CD4-positive, alpha-beta memory T cell (primary cell): Measurements from ENCODE around the gene RPS4Y1. TPM values are rescaled to one million over a fixed set of nuclear protein-coding genes. Genes with fewer than 3 reads are reported as not detected.
A peak's percentile ranks its signal among the peaks of the same experiment; 100 is the strongest.
"Not testable (repeated sequence)": the region's sequence is repeated elsewhere in the genome, so short reads cannot be mapped to it uniquely, and the experiment has no call there.

Experiments
- CTCF ChIA-PET: fragments of 350-600 bp; sonication (Branson Sonifier 250); formaldehyde crosslinking; loops from one replicate; lab custom pipeline; 2021; ENCODE audit warnings: inconsistent platforms; ENCODE audit not compliant: partially characterized antibody; lab: Charles Lee
- POLR2A ChIA-PET: fragments of 350-600 bp; sonication (Branson Sonifier 250); formaldehyde crosslinking; loops from one replicate; lab custom pipeline; 2021; ENCODE audit not compliant: partially characterized antibody; lab: Charles Lee
- DNase-seq, 5 donors: peaks; one replicate each; pipeline versions ENCODE4 v3.0.0 to v3.0.0-alpha.2; 2020 to 2022; ENCODE audit warnings: mixed read lengths in 1 of 5
- H3K27ac ChIP-seq: one replicate; pipeline ENCODE4 v1.7.0; 2013; ENCODE audit warnings: low read depth, low read length
- H3K27me3 ChIP-seq: 2 replicates; pipeline ENCODE4 v1.7.0; 2013; ENCODE audit warnings: mild to moderate bottlenecking, low read length, moderate library complexity; ENCODE audit not compliant: insufficient read depth
- H3K36me3 ChIP-seq: 2 replicates; pipeline ENCODE4 v1.7.0; 2013; ENCODE audit warnings: mild to moderate bottlenecking, low read length, moderate library complexity; ENCODE audit not compliant: insufficient read depth
- H3K4me1 ChIP-seq: 2 replicates; pipeline ENCODE4 v1.7.0; 2013; ENCODE audit warnings: mild to moderate bottlenecking, low read length, moderate library complexity; ENCODE audit not compliant: insufficient read depth
- H3K4me3 ChIP-seq, 2 donors: one replicate each; pipeline ENCODE4 v1.7.0; 2013; ENCODE audit warnings: low read length in 2 of 2, mild to moderate bottlenecking in 1 of 2
- H3K9me3 ChIP-seq, 2 donors: one replicate each; pipeline ENCODE4 v1.7.0; 2013; ENCODE audit warnings: low read length in 2 of 2, control low read depth in 1 of 2; ENCODE audit not compliant: control insufficient read depth in 1 of 2
- H3K27ac Mint-ChIP-seq, 7 donors: one replicate each; pipeline ENCODE4 v1.8.0; 2020 to 2021; ENCODE audit warnings: mixed read lengths in 7 of 7, mild to moderate bottlenecking in 6 of 7, inconsistent platforms in 3 of 7, moderate library complexity in 3 of 7
- H3K27me3 Mint-ChIP-seq, 2 donors: one replicate each; pipeline ENCODE4 v1.8.0; 2020 to 2021; ENCODE audit warnings: mixed read lengths in 2 of 2
- H3K36me3 Mint-ChIP-seq, 2 donors: one replicate each; pipeline ENCODE4 v1.8.0; 2020 to 2021; ENCODE audit warnings: mixed read lengths in 2 of 2, inconsistent platforms in 1 of 2, mild to moderate bottlenecking in 1 of 2
- H3K4me1 Mint-ChIP-seq, 4 donors: one replicate each; pipeline ENCODE4 v1.8.0; 2020 to 2021; ENCODE audit warnings: mixed read lengths in 4 of 4, mild to moderate bottlenecking in 1 of 4
- H3K4me3 Mint-ChIP-seq, 8 donors: one replicate each; pipeline ENCODE4 v1.8.0; 2020 to 2021; ENCODE audit warnings: mixed read lengths in 8 of 8, mild to moderate bottlenecking in 7 of 8, moderate library complexity in 6 of 8, inconsistent platforms in 3 of 8
- H3K9me3 Mint-ChIP-seq, 8 donors: one replicate each; pipeline ENCODE4 v1.8.0; 2020 to 2021; ENCODE audit warnings: mixed read lengths in 8 of 8, mild to moderate bottlenecking in 5 of 8, inconsistent platforms in 3 of 8, moderate library complexity in 1 of 8
- intact Hi-C: fragments of 100-400 bp; cut with micrococcal nuclease; formaldehyde crosslinking; loops from one replicate; pipeline ENCODE4 v1.15.1; 2023
- polyA plus RNA-seq, 2 donors: library from polyadenylated mRNA; unstranded; fragments of 300-500 nt; fragmentation: Illumina TruSeq; gene quantifications; one replicate each; pipeline ENCODE4 v1.2.3, GENCODE V29; 2021
- total RNA-seq, 2 experiments: library from RNA; stranded (reverse); gene quantifications; one replicate each; pipeline ENCODE4 v1.2.3, GENCODE V29; 2021

RPS4Y1 gene
- total and polyA plus RNA-seq, 4 experiments from 2014 or later: 400 to 426 TPM; not detected in 2

- H3K4me1 Mint-ChIP-seq, H3K9me3 ChIP-seq, DNase-seq, H3K9me3 Mint-ChIP-seq, H3K36me3 ChIP-seq, H3K27ac ChIP-seq, H3K4me3 ChIP-seq, intact Hi-C loops, POLR2A ChIA-PET, CTCF ChIA-PET, H3K27me3 Mint-ChIP-seq, H3K4me1 ChIP-seq, H3K27ac Mint-ChIP-seq, H3K4me3 Mint-ChIP-seq, H3K27me3 ChIP-seq: not testable (repeated sequence)
- H3K36me3 Mint-ChIP-seq: peaks cover 0 to 24% of the 10 kb centered on the region in 2 donors
Measured at GRCh38 chrY:2872234-2872633, 30.8 kb downstream of the RPS4Y1 start.

- intact Hi-C loops: no loop called here
- ChIA-PET POLR2A (no interaction called here), CTCF (no interaction called here)
- Mint-ChIP-seq H3K27ac (no peak overlapping the region), H3K4me1 (no peaks in the 10 kb centered on the region), H3K36me3 (peaks cover 0 to 8% of the 10 kb centered on the region in 2 donors), H3K27me3 (no peaks in the 10 kb centered on the region), H3K9me3 (no peaks in the 10 kb centered on the region), H3K4me3 (no peak overlapping the region)
- no peaks in the 10 kb centered on the region for H3K9me3 ChIP-seq
- no peak overlapping the region for H3K4me3 ChIP-seq
- H3K36me3 ChIP-seq: no peaks in the 10 kb centered on the region
- no peak for DNase-seq
- H3K27ac ChIP-seq: no peak overlapping the region
- H3K27me3 ChIP-seq: no peaks in the 10 kb centered on the region
- H3K4me1 ChIP-seq: no peaks in the 10 kb centered on the region
Measured at GRCh38 chrY:2874211-2874610, 32.8 kb downstream of the RPS4Y1 start.

DNA sequence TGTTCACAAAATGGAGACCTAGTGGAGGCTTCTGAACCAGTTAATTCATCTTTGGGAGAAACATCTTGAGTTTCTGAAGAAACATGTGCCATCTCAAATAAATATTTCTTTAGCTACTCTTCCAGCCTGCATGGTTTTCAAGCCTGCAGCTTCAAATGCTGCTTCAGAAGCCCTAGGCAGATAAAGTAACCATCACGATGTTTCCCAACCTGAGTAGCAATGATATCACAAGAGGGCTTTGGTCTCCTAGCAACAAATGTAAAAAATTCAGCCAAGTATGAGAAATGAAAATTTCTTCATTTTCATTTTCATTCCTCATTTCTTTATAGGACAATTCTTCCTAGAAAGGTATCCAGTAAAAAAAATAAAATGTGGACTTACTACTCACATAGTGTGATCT, 42.2 kb downstream of the RPS4Y1 start:
- intact Hi-C loops: loop anchor here (10.0 kb wide), 1 partner anchor 51 kb away; the partner anchor contains the start of gene ZFY
- no peak overlapping the region for H3K27ac Mint-ChIP-seq
- H3K27me3 Mint-ChIP-seq: peaks cover 0 to 1% of the 10 kb centered on the region in 2 donors

DNA sequence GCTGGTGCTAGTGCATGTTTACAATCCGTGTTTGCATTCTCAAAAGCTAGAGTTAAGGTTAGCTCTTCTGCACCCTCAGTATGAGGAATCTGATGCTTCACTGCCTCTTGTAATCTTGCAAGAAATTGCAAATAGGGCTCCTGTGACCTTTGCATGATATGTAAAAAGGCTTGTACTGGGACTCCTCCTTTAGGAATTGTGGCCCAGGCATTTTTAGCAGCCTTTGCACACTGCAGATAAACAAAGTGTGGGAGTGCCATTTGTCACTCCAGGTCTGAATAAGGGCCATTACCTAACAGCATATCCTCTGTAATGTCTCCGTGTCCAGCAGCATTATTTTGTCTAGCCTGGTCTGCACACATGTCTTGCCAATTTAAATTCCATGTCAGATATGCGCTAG, 44.5 kb downstream of the RPS4Y1 start:
- H3K27ac ChIP-seq: no peak overlapping the region
- no peaks in the 10 kb centered on the region for H3K9me3 ChIP-seq
- intact Hi-C loops: loop anchor here (10.0 kb wide), 1 partner anchor 49 kb away; the partner anchor contains the start of gene ZFY
- Mint-ChIP-seq H3K9me3 (peaks cover 0 to 5% (median 0%) of the 10 kb centered on the region in 8 donors), H3K36me3 (no peaks in the 10 kb centered on the region), H3K4me1 (peaks cover 0 to 19% (median 7%) of the 10 kb centered on the region in 4 donors), H3K27me3 (peaks cover 0 to 1% of the 10 kb centered on the region in 2 donors), H3K27ac (no peak overlapping the region), H3K4me3 (no peak overlapping the region)
- peaks cover 20% of the 10 kb centered on the region for H3K4me1 ChIP-seq
- no peaks in the 10 kb centered on the region for H3K36me3 ChIP-seq
- no peaks in the 10 kb centered on the region for H3K27me3 ChIP-seq
- CTCF ChIA-PET: no interaction called here
- no peak overlapping the region for H3K4me3 ChIP-seq
- POLR2A ChIA-PET: no interaction called here
- no peak for DNase-seq

More for the DNA sequence above, 42.2 kb downstream of the RPS4Y1 start:
- POLR2A ChIA-PET: no interaction called here
- Histone ChIP-seq H3K9me3 (no peaks in the 10 kb centered on the region), H3K36me3 (no peaks in the 10 kb centered on the region), H3K4me1 (peaks cover 20% of the 10 kb centered on the region), H3K4me3 (no peak overlapping the region), H3K27ac (no peak overlapping the region), H3K27me3 (no peaks in the 10 kb centered on the region)
- Mint-ChIP-seq H3K36me3 (no peaks in the 10 kb centered on the region), H3K4me3 (no peak overlapping the region), H3K4me1 (peaks cover 0 to 19% (median 8%) of the 10 kb centered on the region in 4 donors), H3K9me3 (peaks cover 0 to 5% (median 0%) of the 10 kb centered on the region in 8 donors)
- CTCF ChIA-PET: no interaction called here
- DNase-seq: no peak

- no peaks in the 10 kb centered on the region for H3K9me3 ChIP-seq
- H3K27me3 Mint-ChIP-seq: no peaks in the 10 kb centered on the region
- H3K4me1 ChIP-seq: peaks cover 20% of the 10 kb centered on the region
- CTCF ChIA-PET: no interaction called here
- H3K9me3 Mint-ChIP-seq: peaks cover 0 to 2% (median 0%) of the 10 kb centered on the region in 8 donors
- intact Hi-C loops: loop anchor here (10.0 kb wide), 1 partner anchor 47 kb away; the partner anchor contains the start of gene ZFY
- POLR2A ChIA-PET: no interaction called here
- no peaks in the 10 kb centered on the region for H3K27me3 ChIP-seq
- H3K4me1 Mint-ChIP-seq: peaks cover 0 to 19% (median 7%) of the 10 kb centered on the region in 4 donors
- no peak overlapping the region for H3K27ac ChIP-seq
- peak overlapping the region in 1 of 8 donors; percentile 72 for H3K4me3 Mint-ChIP-seq
- peak overlapping the region in 1 of 7 donors; percentile 82 for H3K27ac Mint-ChIP-seq
- H3K36me3 ChIP-seq: no peaks in the 10 kb centered on the region
- no peaks in the 10 kb centered on the region for H3K36me3 Mint-ChIP-seq
- H3K4me3 ChIP-seq: no peak overlapping the region
- DNase-seq: peak in 1 of 5 donors; percentile 55
Measured at GRCh38 chrY:2887386-2887785, 46.0 kb downstream of the RPS4Y1 start.

DNA sequence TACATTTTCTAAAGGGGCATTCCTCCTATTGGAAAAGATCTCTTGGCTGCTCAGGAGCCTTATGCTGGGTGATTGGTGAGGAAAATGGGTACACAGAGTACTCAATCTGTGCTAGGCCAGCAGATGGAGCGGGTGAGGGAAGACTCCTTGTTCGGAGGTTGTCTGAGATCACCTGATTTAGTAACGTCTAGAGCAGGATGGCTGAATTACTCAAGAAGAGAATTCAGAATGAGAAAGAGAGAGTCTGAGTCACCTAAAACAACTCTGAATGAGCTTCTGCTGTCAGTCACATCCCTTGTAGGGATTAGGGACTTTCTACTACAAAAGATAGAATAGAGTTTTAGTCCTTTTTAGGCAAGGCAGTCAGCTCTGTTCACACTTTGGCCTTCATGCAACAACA, 46.6 kb downstream of the RPS4Y1 start:
- Histone ChIP-seq H3K27me3 (no peaks in the 10 kb centered on the region), H3K4me3 (no peak overlapping the region), H3K4me1 (peaks cover 20% of the 10 kb centered on the region), H3K27ac (no peak overlapping the region), H3K9me3 (no peaks in the 10 kb centered on the region), H3K36me3 (no peaks in the 10 kb centered on the region)
- H3K4me3 Mint-ChIP-seq: peak overlapping the region in 1 of 8 donors; percentile 72
- H3K36me3 Mint-ChIP-seq: no peaks in the 10 kb centered on the region
- ChIA-PET POLR2A (no interaction called here), CTCF (no interaction called here)
- intact Hi-C loops: loop anchor here (10.0 kb wide), 1 partner anchor 47 kb away; the partner anchor contains the start of gene ZFY
- peaks cover 0 to 19% (median 7%) of the 10 kb centered on the region in 4 donors for H3K4me1 Mint-ChIP-seq
- peak overlapping the region in 2 of 7 donors; percentile 81 to 82 for H3K27ac Mint-ChIP-seq
- H3K27me3 Mint-ChIP-seq: no peaks in the 10 kb centered on the region
- peaks cover 0 to 2% (median 0%) of the 10 kb centered on the region in 8 donors for H3K9me3 Mint-ChIP-seq
- no peak for DNase-seq

DNA sequence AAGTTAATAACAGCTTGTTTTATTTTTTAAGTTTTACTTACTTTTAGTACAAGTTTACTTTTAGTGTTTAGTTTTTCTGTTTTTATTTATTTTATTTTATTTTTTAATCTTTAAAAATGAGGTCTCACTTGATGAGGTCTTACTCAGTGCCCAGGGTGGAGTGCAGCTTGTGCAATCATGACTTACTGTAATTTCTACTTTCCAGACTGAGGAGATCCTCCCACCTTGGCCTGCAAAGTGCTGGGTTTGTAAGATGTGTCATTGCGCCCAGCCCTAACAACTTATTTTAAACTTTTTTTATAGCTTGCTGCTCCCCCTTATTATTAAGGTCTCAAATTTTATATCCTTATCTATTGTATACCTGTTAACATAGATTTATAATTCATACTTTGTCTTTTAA, 52.1 kb downstream of the RPS4Y1 start:
- Mint-ChIP-seq H3K9me3 (no peaks in the 10 kb centered on the region), H3K27me3 (no peaks in the 10 kb centered on the region), H3K27ac (no peak overlapping the region), H3K4me3 (no peak overlapping the region), H3K36me3 (no peaks in the 10 kb centered on the region), H3K4me1 (peaks cover 0 to under 1% (median under 1%) of the 10 kb centered on the region in 4 donors)
- no peak overlapping the region for H3K4me3 ChIP-seq
- no peaks in the 10 kb centered on the region for H3K36me3 ChIP-seq
- no peaks in the 10 kb centered on the region for H3K9me3 ChIP-seq
- no peak overlapping the region for H3K27ac ChIP-seq
- POLR2A ChIA-PET: no interaction called here
- no peaks in the 10 kb centered on the region for H3K27me3 ChIP-seq
- CTCF ChIA-PET: no interaction called here
- H3K4me1 ChIP-seq: no peaks in the 10 kb centered on the region
- intact Hi-C loops: no loop called here
- no peak for DNase-seq
